Adrenal gland (tissue), 12 donors: ENCODE measurements around the gene RIPOR3. TPM values are rescaled to one million over a fixed set of nuclear protein-coding genes. Genes with fewer than 3 reads are reported as not detected.

Experiments used
- DNase-seq, 7 donors: peaks; one replicate each; pipeline ENCODE4 v3.0.0-alpha.2; 2019 to 2020
- H3K27ac ChIP-seq, 5 donors: fragments of 200-600 bp; sonication (generic) in 4 of 5; 1 replicate in 3 of 5; 2 replicates in 2 of 5; pipeline versions ENCODE4 v1.5.1 to v1.8.0; 2016 to 2020; ENCODE audit warnings: mild to moderate bottlenecking in 1 of 5
- H3K27me3 ChIP-seq: fragments of 200-600 bp; 2 replicates; pipeline ENCODE4 v1.8.0; 2021
- H3K36me3 ChIP-seq, 2 donors: fragments of 200-600 bp; replicated peaks in 1 of 2; 1 replicate in 1 of 2; 2 replicates in 1 of 2; pipeline versions ENCODE4 v1.5.1 to v1.8.0; 2018 to 2022
- H3K4me1 ChIP-seq, 2 donors: fragments of 200-600 bp; replicated peaks in 1 of 2; 1 replicate in 1 of 2; 2 replicates in 1 of 2; pipeline versions ENCODE4 v1.5.1 to v1.8.0; 2018 to 2021
- H3K4me3 ChIP-seq, 4 donors: fragments of 200-600 bp; sonication (generic) in 3 of 4; one replicate each; pipeline ENCODE4 v1.5.1; 2016 to 2018
- H3K9me3 ChIP-seq, 3 donors: fragments of 200-600 bp; sonication (generic) in 1 of 3; replicated peaks in 1 of 3; 1 replicate in 2 of 3; 2 replicates in 1 of 3; pipeline versions ENCODE4 v1.5.1 to v1.8.0; 2016 to 2021
- POLR2A ChIP-seq, 2 donors: fragments of 450-650 bp; IDR thresholded peaks; one replicate each; pipeline ENCODE4 v1.6.1; 2017; ENCODE audit warnings: antibody characterized with exemption in 2 of 2, mild to moderate bottlenecking in 2 of 2, moderate library complexity in 1 of 2
- WGBS, 4 donors: extraction: QIAGEN DNeasy Blood & Tissue Kit in 2 of 4; methylation state at CpG; one replicate each; pipeline versions ENCODE4 v1.1.5 to v1.1.7; 2013 to 2017; 5-methylcytosine and 5-hydroxymethylcytosine counted together
- intact Hi-C, 2 donors: fragments of 100-400 bp; cut with DNase I; formaldehyde crosslinking; loops; one replicate each; pipeline versions ENCODE4 v1.14.1 to v1.15.0; 2022 to 2023
- polyA plus RNA-seq, 3 donors: library from polyadenylated mRNA; stranded (reverse); fragments of 200-250 nt in 2 of 3; fragments of 350-450 nt in 1 of 3; fragmentation: Illumina TruSeq in 1 of 3; extraction: RNeasy Lipid Tissue Mini Kit (QIAGEN cat#74804) in 1 of 3; gene quantifications; one replicate each; pipeline ENCODE4 v1.2.3, GENCODE V29; 2013 to 2014
- total RNA-seq, 9 donors: library from RNA; depleted of rRNA in 4 of 9; stranded (reverse); fragments of >200 nt in 4 of 9; fragments of 120-200 nt in 1 of 9; fragmentation: NEBNext Ultra II Directional in 1 of 9; extraction: Animal tissue kit (Norgen Biotek cat#: 25700) in 1 of 9; gene quantifications; one replicate each; pipeline versions ENCODE4 v1.1.0 to v1.2.4, GENCODE V29; 2013 to 2023
- TF ChIP-seq, protein P1 (sequence below), 6 experiments: fragments of 450-650 bp in 4 of 6; fragments of 200-600 bp in 2 of 6; sonication (generic) in 1 of 6; IDR thresholded peaks; 1 replicate in 5 of 6; 2 replicates in 1 of 6; pipeline versions ENCODE4 v1.5.1 to v1.8.0; 2016 to 2021; ENCODE audit warnings: antibody characterized with exemption in 6 of 6, mild to moderate bottlenecking in 2 of 6, moderate library complexity in 1 of 6
- donor health status: healthy with polysubstance abuse.
- donor health status: Bipolar disorder and iron deficiency.
- donor health status: DM: yes; HTN: yes; CAD: no.
- donor health status: DM: no; HTN: no; CAD: no.
- donor health status: DM: no; HTN: no; CAD: no.
- donor health status: DM: yes; HTN: yes; CAD: no.

The RIPOR3 gene
- total and polyA plus RNA-seq, 12 donors = 3.4 to 135 (median 23.7) TPM

DNA sequence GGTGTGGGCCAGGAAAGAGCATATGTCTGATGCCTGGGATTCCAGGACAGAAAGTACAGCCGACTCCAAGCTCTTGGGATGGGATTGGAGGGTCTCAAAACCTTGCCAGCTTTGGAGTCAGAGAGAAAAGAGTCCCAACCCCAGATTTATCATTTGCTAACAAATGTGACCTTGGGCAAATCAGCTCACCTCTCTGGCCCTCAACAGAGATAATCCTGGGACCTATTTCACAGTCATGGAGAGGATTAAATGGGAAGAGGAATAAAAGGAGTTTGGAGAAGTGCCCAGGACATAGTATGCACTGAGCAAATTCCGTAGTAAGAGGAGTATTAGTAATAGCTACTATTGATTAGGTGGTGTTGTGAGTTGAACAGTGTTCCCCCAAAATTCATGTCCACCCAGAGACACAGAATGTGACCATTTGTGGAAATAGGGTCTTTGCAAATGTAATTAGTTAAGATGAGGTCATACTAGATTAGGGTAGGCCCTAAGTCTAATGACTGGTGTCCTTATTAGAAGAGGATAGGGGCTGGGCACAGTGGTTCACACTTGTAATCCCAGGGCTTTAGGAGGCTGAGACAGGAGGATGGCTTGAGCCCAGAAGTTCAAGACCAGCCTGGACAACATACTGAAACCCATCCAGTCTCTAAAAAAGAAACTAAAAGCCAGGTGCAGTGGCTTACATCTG is 17.1 kb downstream of the RIPOR3 start:
- no peaks in the 10 kb centered on the region for H3K36me3 ChIP-seq
- no peak for DNase-seq
- peaks cover 8 to 18% of the 10 kb centered on the region in 2 donors for H3K4me1 ChIP-seq
- intact Hi-C loops = no loop called here
- 34 to 47% (median 42%) methylated on average over 2 of the region's 2 CpGs for WGBS, 4 donors
- no peaks in the 10 kb centered on the region for H3K27me3 ChIP-seq
- TF ChIP-seq, protein P1, sequence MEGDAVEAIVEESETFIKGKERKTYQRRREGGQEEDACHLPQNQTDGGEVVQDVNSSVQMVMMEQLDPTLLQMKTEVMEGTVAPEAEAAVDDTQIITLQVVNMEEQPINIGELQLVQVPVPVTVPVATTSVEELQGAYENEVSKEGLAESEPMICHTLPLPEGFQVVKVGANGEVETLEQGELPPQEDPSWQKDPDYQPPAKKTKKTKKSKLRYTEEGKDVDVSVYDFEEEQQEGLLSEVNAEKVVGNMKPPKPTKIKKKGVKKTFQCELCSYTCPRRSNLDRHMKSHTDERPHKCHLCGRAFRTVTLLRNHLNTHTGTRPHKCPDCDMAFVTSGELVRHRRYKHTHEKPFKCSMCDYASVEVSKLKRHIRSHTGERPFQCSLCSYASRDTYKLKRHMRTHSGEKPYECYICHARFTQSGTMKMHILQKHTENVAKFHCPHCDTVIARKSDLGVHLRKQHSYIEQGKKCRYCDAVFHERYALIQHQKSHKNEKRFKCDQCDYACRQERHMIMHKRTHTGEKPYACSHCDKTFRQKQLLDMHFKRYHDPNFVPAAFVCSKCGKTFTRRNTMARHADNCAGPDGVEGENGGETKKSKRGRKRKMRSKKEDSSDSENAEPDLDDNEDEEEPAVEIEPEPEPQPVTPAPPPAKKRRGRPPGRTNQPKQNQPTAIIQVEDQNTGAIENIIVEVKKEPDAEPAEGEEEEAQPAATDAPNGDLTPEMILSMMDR (IDR thresholded peaks at IDR 0.05) = no peak
- TF ChIP-seq POLR2A (IDR thresholded peaks at IDR 0.05) = no peak
- H3K27ac ChIP-seq = peak overlapping the region in 3 of 5 donors; percentile 26 to 78 (median 35)
- no peaks in the 10 kb centered on the region for H3K9me3 ChIP-seq
- H3K4me3 ChIP-seq = no peak overlapping the region

DNA sequence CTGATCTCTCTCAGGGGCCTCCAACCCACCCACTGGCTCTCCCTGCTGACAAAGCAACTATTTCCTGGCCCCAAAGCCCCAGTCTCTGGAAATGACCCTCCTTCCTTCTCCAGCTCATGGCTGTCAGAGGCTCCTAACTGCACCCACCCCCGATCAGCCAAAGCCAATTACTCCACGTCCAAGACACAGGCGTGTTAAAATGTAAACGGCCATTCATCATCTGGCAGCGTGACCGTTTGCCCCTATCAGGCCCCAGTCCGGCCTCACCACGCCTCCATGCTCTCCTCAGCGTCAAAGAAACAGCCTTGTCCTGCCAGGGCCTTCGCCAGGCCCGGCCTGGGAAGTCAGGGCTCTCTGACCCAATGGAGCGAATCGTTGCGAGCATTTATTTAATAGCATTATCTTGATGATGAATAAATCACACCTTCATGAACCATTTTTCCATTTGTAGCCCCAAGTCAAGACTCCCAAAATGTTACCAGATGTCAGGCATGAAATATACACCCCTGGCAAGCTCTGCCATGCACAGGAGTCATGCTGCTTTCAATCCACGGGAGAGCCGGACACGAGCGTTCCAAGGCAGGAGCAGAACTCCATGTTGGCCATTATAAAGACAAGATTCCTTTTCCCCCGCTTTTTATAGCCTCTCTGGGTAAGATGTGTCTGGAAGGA is 17.7 kb downstream of the RIPOR3 start:
- TF ChIP-seq, protein P1 (IDR thresholded peaks at IDR 0.05) = no peak
- no peak for TF ChIP-seq POLR2A (IDR thresholded peaks at IDR 0.05)
- Histone ChIP-seq H3K4me3 (no peak overlapping the region), H3K27me3 (no peaks in the 10 kb centered on the region), H3K4me1 (peaks cover 6 to 16% of the 10 kb centered on the region in 2 donors), H3K36me3 (no peaks in the 10 kb centered on the region), H3K9me3 (no peaks in the 10 kb centered on the region), H3K27ac (peak overlapping the region in 3 of 5 donors; percentile 10 to 78 (median 35))
- peak in 5 of 7 donors; percentile 34 to 76 (median 52) for DNase-seq
- 70 to 86% (median 82%) methylated on average over 19 of the region's 19 CpGs for WGBS, 4 donors
- intact Hi-C loops = no loop called here

DNA sequence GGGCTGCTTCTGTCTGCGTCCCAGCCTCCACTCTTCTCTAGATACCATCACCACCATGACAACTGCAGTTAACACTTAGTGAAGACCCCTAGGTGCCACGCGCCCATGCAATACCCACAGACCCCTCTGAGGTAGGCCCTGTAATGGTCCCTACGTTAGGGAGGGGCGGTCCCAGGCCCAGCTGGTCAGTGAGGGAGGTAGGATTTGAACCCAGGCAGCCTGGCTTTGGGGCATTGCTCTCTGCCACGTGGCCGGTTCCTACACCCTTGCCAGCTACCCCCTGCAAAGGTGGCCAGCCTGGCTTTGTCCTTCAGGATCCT is 18.2 kb downstream of the RIPOR3 start:
- H3K27ac ChIP-seq = peak overlapping the region in 2 of 5 donors; percentile 10 to 78
- intact Hi-C loops = no loop called here

More for the DNA sequence above, 18.2 kb downstream of the RIPOR3 start:
- Histone ChIP-seq H3K4me1 (peaks cover 1 to 11% of the 10 kb centered on the region in 2 donors), H3K4me3 (no peak overlapping the region), H3K27me3 (no peaks in the 10 kb centered on the region), H3K36me3 (no peaks in the 10 kb centered on the region), H3K9me3 (no peaks in the 10 kb centered on the region)
- 87 to 96% (median 92%) methylated on average over 5 to 7 of the region's 7 CpGs for WGBS, 4 donors
- TF ChIP-seq, protein P1 (IDR thresholded peaks at IDR 0.05) = no peak
- TF ChIP-seq POLR2A (IDR thresholded peaks at IDR 0.05) = no peak
- DNase-seq = no peak
